Glutamatergic neuron (in vitro differentiated cells): ENCODE measurements around the gene PPFIA1. TPM values are rescaled to one million over a fixed set of nuclear protein-coding genes. Genes with fewer than 3 reads are reported as not detected.

Experiments
- DNase-seq: peaks from one replicate; pipeline ENCODE4 v3.0.0; 2022
- H3K27ac Mint-ChIP-seq: one replicate; pipeline ENCODE4 v1.8.0; 2020; ENCODE audit warnings: mild to moderate bottlenecking, mixed read lengths, inconsistent platforms; ENCODE audit not compliant: unreplicated experiment
- H3K27me3 Mint-ChIP-seq: one replicate; pipeline ENCODE4 v1.8.0; 2020; ENCODE audit warnings: mild to moderate bottlenecking, moderate library complexity, mixed read lengths, inconsistent platforms; ENCODE audit not compliant: unreplicated experiment
- H3K36me3 Mint-ChIP-seq: one replicate; pipeline ENCODE4 v1.8.0; 2020; ENCODE audit warnings: mild to moderate bottlenecking, mixed read lengths, inconsistent platforms; ENCODE audit not compliant: unreplicated experiment
- H3K4me1 Mint-ChIP-seq: one replicate; pipeline ENCODE4 v1.8.0; 2020; ENCODE audit warnings: mild to moderate bottlenecking, low read depth, mixed read lengths, inconsistent platforms; ENCODE audit not compliant: unreplicated experiment
- H3K4me3 Mint-ChIP-seq: one replicate; pipeline ENCODE4 v1.8.0; 2020; ENCODE audit warnings: mild to moderate bottlenecking, mixed read lengths, inconsistent platforms; ENCODE audit not compliant: unreplicated experiment
- H3K9me3 Mint-ChIP-seq: one replicate; pipeline ENCODE4 v1.8.0; 2020; ENCODE audit warnings: mild to moderate bottlenecking, moderate library complexity, mixed read lengths, inconsistent platforms; ENCODE audit not compliant: unreplicated experiment
- total RNA-seq: library from RNA; stranded (reverse); fragmentation: NEBNext Ultra II Directional; extraction: Animal tissue kit (Norgen Biotek cat#: 25700); gene quantifications from one replicate; pipeline ENCODE4 v1.2.1, GENCODE V29; 2021; ENCODE audit not compliant: unreplicated experiment
- TF ChIP-seq, protein P1 (sequence below): fragments of 200-600 bp; sonication (generic); IDR thresholded peaks from one replicate; pipeline ENCODE4 v1.5.0; 2021; ENCODE audit not compliant: partially characterized antibody, unreplicated experiment

Gene PPFIA1
- total RNA-seq, 1 donor from 2014 or later, result 98.6 TPM

DNA sequence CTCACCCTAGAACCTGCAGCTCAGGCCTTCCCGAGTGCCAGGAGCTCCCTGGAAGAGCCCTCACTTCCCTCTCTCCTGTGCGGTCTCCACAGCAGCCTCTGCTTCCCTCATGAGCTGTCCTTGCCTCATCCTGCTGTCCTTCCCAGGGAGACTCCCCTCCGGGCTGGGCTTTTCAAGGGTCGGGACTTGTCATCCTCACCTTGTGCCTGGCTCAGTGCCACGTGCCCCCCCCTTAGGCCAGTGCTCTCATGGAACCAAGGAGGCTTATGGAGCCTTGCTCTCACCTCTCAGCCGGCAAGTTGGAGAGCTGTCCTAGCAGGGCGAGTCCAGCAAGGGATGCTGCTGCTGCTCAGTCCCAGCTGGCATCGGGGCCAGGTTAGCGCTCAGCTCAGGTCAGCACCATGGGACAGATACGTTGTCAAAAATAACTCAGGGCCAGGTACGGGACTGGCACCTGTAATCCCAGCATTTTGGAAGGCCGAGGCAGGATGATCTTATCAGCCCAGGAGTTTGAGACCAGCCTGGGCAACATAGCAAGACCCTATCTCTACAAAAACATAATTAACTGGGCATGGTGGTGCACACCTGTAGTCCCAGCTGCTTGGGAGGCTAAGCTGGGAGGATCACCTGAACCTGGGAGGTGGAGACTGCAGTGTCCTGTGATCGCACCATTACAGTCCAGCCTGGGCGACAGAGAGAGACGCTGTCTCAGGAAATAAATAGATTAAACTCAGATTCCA, 141.4 kb downstream of the PPFIA1 start:
- Mint-ChIP-seq H3K4me3 (no peak overlapping the region), H3K27ac (peak overlapping the region; percentile 38), H3K9me3 (peaks cover 5% of the 10 kb centered on the region), H3K36me3 (peaks cover 3% of the 10 kb centered on the region), H3K4me1 (no peaks in the 10 kb centered on the region), H3K27me3 (no peaks in the 10 kb centered on the region)
- no peak for DNase-seq
- TF ChIP-seq, protein P1, sequence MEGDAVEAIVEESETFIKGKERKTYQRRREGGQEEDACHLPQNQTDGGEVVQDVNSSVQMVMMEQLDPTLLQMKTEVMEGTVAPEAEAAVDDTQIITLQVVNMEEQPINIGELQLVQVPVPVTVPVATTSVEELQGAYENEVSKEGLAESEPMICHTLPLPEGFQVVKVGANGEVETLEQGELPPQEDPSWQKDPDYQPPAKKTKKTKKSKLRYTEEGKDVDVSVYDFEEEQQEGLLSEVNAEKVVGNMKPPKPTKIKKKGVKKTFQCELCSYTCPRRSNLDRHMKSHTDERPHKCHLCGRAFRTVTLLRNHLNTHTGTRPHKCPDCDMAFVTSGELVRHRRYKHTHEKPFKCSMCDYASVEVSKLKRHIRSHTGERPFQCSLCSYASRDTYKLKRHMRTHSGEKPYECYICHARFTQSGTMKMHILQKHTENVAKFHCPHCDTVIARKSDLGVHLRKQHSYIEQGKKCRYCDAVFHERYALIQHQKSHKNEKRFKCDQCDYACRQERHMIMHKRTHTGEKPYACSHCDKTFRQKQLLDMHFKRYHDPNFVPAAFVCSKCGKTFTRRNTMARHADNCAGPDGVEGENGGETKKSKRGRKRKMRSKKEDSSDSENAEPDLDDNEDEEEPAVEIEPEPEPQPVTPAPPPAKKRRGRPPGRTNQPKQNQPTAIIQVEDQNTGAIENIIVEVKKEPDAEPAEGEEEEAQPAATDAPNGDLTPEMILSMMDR, result no peak

GRCh38 chr11:70413151-70413550, 142.7 kb downstream of the PPFIA1 start:
- no peaks in the 10 kb centered on the region for H3K4me1 Mint-ChIP-seq
- H3K36me3 Mint-ChIP-seq, result peaks cover 3% of the 10 kb centered on the region
- no peak for DNase-seq
- peaks cover 5% of the 10 kb centered on the region for H3K9me3 Mint-ChIP-seq
- no peak overlapping the region for H3K27ac Mint-ChIP-seq
- no peak overlapping the region for H3K4me3 Mint-ChIP-seq
- TF ChIP-seq, protein P1, result no peak
- H3K27me3 Mint-ChIP-seq, result no peaks in the 10 kb centered on the region

GRCh38 chr11:70414341-70415100, 144.0 kb downstream of the PPFIA1 start:
- Mint-ChIP-seq H3K27me3 (no peaks in the 10 kb centered on the region), H3K4me3 (no peak overlapping the region), H3K27ac (no peak overlapping the region), H3K4me1 (no peaks in the 10 kb centered on the region), H3K9me3 (peaks cover 5% of the 10 kb centered on the region), H3K36me3 (peaks cover 3% of the 10 kb centered on the region)
- TF ChIP-seq, protein P1, result no peak
- DNase-seq, result no peak

DNA sequence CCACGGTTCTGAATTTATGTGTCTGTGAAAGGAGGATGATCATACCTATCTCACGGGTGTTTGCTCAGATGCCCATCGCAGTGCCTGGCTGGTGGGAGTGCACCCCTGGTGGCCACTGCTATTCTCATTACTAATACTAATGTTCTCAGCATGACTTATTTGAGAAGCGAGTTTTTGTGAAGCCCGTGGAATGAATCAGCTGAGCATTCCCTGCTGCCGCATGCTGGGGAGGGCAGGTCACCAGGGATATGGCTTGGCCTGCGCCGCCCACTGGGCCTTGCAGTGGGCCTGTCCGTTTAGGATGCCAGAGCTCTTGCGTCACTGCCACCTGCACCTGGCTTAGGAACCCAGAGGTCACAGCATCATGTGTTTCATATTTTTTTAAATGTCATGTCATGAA, 144.7 kb downstream of the PPFIA1 start:
- H3K27me3 Mint-ChIP-seq, result no peaks in the 10 kb centered on the region
- H3K9me3 Mint-ChIP-seq, result peaks cover 5% of the 10 kb centered on the region
- TF ChIP-seq, protein P1, result no peak
- H3K27ac Mint-ChIP-seq, result no peak overlapping the region
- H3K4me3 Mint-ChIP-seq, result no peak overlapping the region
- H3K4me1 Mint-ChIP-seq, result no peaks in the 10 kb centered on the region
- no peak for DNase-seq
- peaks cover 3% of the 10 kb centered on the region for H3K36me3 Mint-ChIP-seq
